Activated CD4-positive, alpha-beta T cell treated with anti-CD3 and anti-CD28 coated beads for 36 hours (primary cell): Measurements from ENCODE around the gene LGSN. TPM values are rescaled to one million over a fixed set of nuclear protein-coding genes. Genes with fewer than 3 reads are reported as not detected.
"Not testable (repeated sequence)": the region's sequence is repeated elsewhere in the genome, so short reads cannot be mapped to it uniquely, and the experiment has no call there.

Source experiments
- ATAC-seq: fragments of 200-7000 bp; cut with Tn5 transposase; one replicate; pipeline ENCODE4 v1.10.0; 2021; ENCODE audit warnings: mild to moderate bottlenecking, moderate library complexity
- CTCF ChIA-PET: fragments of 350-600 bp; sonication (Branson Sonifier 250); formaldehyde crosslinking; loops from one replicate; lab custom pipeline; 2021; ENCODE audit warnings: antibody characterized with exemption; lab: Charles Lee
- POLR2A ChIA-PET: fragments of 350-600 bp; sonication (Branson Sonifier 250); formaldehyde crosslinking; loops from one replicate; lab custom pipeline; 2021; ENCODE audit warnings: antibody characterized with exemption, inconsistent platforms; lab: Charles Lee
- DNase-seq: peaks from one replicate; pipeline ENCODE4 v3.0.0-alpha.2; 2020
- H3K27ac Mint-ChIP-seq: one replicate; pipeline ENCODE4 v1.8.0; 2021; ENCODE audit warnings: mixed read lengths
- H3K27me3 Mint-ChIP-seq: one replicate; pipeline ENCODE4 v1.8.0; 2021; ENCODE audit warnings: mixed read lengths
- H3K36me3 Mint-ChIP-seq: one replicate; pipeline ENCODE4 v1.8.0; 2021; ENCODE audit warnings: low read depth, mixed read lengths
- H3K4me1 Mint-ChIP-seq: one replicate; pipeline ENCODE4 v1.8.0; 2021; ENCODE audit warnings: mixed read lengths
- H3K4me3 Mint-ChIP-seq: one replicate; pipeline ENCODE4 v1.8.0; 2021; ENCODE audit warnings: mild to moderate bottlenecking, moderate library complexity, mixed read lengths
- H3K9me3 Mint-ChIP-seq: one replicate; pipeline ENCODE4 v1.8.0; 2021; ENCODE audit warnings: low read depth, mixed read lengths
- intact Hi-C, 2 experiments: fragments of 100-400 bp; cut with DNase I in 1 of 2; cut with micrococcal nuclease in 1 of 2; formaldehyde crosslinking; loops; one replicate each; pipeline versions ENCODE4 v1.14.2 to v1.15.1; 2022 to 2024; cut with DNase I, micrococcal nuclease
- total RNA-seq, 2 experiments: library from RNA; stranded (reverse); gene quantifications; one replicate each; pipeline ENCODE4 v1.2.3, GENCODE V29; 2021

The LGSN gene
- total RNA-seq, 2 experiments from 2014 or later: not detected

GRCh38 chr6:63230511-63230910 is 89.3 kb downstream of the LGSN start:
- H3K9me3 Mint-ChIP-seq, CTCF ChIA-PET, POLR2A ChIA-PET, ATAC-seq, H3K27ac Mint-ChIP-seq, H3K4me3 Mint-ChIP-seq, intact Hi-C loops, H3K36me3 Mint-ChIP-seq, DNase-seq, H3K27me3 Mint-ChIP-seq, H3K4me1 Mint-ChIP-seq: not testable (repeated sequence)

- H3K36me3 Mint-ChIP-seq, H3K4me3 Mint-ChIP-seq, H3K4me1 Mint-ChIP-seq, DNase-seq, H3K9me3 Mint-ChIP-seq, intact Hi-C loops, ATAC-seq, POLR2A ChIA-PET, H3K27me3 Mint-ChIP-seq, CTCF ChIA-PET, H3K27ac Mint-ChIP-seq: not testable (repeated sequence)
These were observed 89.8 kb downstream of the LGSN start for GRCh38 chr6:63230027-63230426.

GRCh38 chr6:63227928-63228894 is 91.6 kb downstream of the LGSN start:
- intact Hi-C loops: not testable (repeated sequence)

GRCh38 chr6:63225987-63226386 is 93.8 kb downstream of the LGSN start:
- H3K27ac Mint-ChIP-seq, H3K4me3 Mint-ChIP-seq, CTCF ChIA-PET, H3K9me3 Mint-ChIP-seq, POLR2A ChIA-PET, intact Hi-C loops, H3K4me1 Mint-ChIP-seq, DNase-seq, ATAC-seq, H3K36me3 Mint-ChIP-seq, H3K27me3 Mint-ChIP-seq: not testable (repeated sequence)

More at GRCh38 chr6:63227928-63228894, 91.6 kb downstream of the LGSN start:
- H3K36me3 Mint-ChIP-seq, H3K27ac Mint-ChIP-seq, DNase-seq, H3K4me3 Mint-ChIP-seq, H3K9me3 Mint-ChIP-seq, ATAC-seq, H3K4me1 Mint-ChIP-seq, POLR2A ChIA-PET, H3K27me3 Mint-ChIP-seq, CTCF ChIA-PET: not testable (repeated sequence)

Other genes starting within 250 kb of the LGSN start
- 1 to 10 TPM in 1 of 2 experiments, under 1 TPM in 1; 0.94 to 2.0 TPM for gene FKBP1C, start 108.5 kb downstream of the LGSN start, total RNA-seq